ENCODE measurements around the gene UQCR11. TPM values are rescaled to one million over a fixed set of nuclear protein-coding genes. Genes with fewer than 3 reads are reported as not detected.

Gene UQCR11
- total and polyA plus RNA-seq, 2 experiments from 2014 or later, result 73.6 to 1,116 TPM

DNA sequence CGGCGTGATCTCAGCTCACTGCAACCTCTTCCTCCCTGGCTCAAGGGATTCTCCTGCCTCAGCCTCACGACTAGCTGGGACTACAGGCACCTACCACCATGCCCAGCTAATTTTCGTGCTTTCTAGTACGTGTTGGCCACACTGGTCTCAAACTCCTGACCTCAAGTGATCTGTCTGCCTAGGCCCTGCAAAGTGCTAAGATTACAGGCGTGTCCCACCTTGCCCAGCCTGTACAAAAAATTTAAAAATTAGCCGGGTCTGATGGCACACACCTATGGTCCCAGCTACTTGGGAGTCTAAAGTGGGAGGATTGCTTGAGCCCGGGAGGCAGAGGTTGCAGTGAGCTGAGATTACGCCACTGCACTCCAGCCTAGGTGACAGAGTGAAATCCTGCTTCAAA lies 32.5 kb downstream of the UQCR11 start:
- peaks cover 5% of the 10 kb centered on the region for H3K36me3 ChIP-seq
- no peak for DNase-seq (ENCODE audit: low read depth in 1 of 2, low spot score in 1 of 2)
- TF ChIP-seq CTCF (IDR thresholded peaks at IDR 0.05; ENCODE audit: low read depth, low read length), result no peak
- no peaks in the 10 kb centered on the region for H3K27me3 ChIP-seq
- no peak overlapping the region for H3K27ac ChIP-seq
- H3K4me3 ChIP-seq, result no peak overlapping the region
- no peaks in the 10 kb centered on the region for H3K4me1 ChIP-seq (ENCODE audit: low read depth)
- no peaks in the 10 kb centered on the region for H3K9me3 ChIP-seq (ENCODE audit: low read depth)

GRCh38 chr19:1571358-1571757 lies 33.9 kb downstream of the UQCR11 start:
- H3K27me3 ChIP-seq, result no peaks in the 10 kb centered on the region
- no peaks in the 10 kb centered on the region for H3K9me3 ChIP-seq (ENCODE audit: low read depth)
- H3K4me3 ChIP-seq, result no peak overlapping the region
- DNase-seq (ENCODE audit: low read depth in 1 of 2, low spot score in 1 of 2), result no peak
- H3K36me3 ChIP-seq, result no peaks in the 10 kb centered on the region
- TF ChIP-seq CTCF (IDR thresholded peaks at IDR 0.05; ENCODE audit: low read depth, low read length), result no peak
- no peaks in the 10 kb centered on the region for H3K4me1 ChIP-seq (ENCODE audit: low read depth)
- H3K27ac ChIP-seq, result no peak overlapping the region

DNA sequence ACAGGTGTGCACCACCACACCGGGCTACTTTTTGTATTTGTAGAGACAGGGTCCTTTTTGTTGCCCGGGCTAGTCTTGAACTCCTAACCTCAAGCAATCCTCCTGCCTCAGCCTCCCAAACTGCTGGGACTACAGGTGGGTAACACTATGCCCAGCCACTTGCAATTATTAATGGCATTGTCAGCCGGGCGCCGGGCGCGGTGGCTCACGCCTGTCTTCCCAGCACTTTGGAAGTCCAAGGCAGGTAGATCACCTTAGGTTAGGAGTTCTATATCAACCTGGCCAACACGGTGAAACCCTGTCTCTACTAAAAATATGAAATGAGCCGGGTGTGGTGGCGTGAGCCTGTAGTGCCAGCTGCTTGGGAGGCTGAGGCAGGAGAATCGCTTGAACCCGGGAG lies 34.4 kb downstream of the UQCR11 start:
- Histone ChIP-seq H3K4me3 (no peak overlapping the region), H3K4me1 (ENCODE audit: low read depth) (peaks cover 3% of the 10 kb centered on the region), H3K9me3 (ENCODE audit: low read depth) (no peaks in the 10 kb centered on the region), H3K27ac (no peak overlapping the region), H3K36me3 (no peaks in the 10 kb centered on the region), H3K27me3 (no peaks in the 10 kb centered on the region)
- no peak for TF ChIP-seq CTCF (IDR thresholded peaks at IDR 0.05; ENCODE audit: low read depth, low read length)
- no peak for DNase-seq (ENCODE audit: low read depth in 1 of 2, low spot score in 1 of 2)

- no peak for TF ChIP-seq CTCF (IDR thresholded peaks at IDR 0.05; ENCODE audit: low read depth, low read length)
- H3K9me3 ChIP-seq (ENCODE audit: low read depth), result no peaks in the 10 kb centered on the region
- H3K36me3 ChIP-seq, result no peaks in the 10 kb centered on the region
- peaks cover 4% of the 10 kb centered on the region for H3K4me1 ChIP-seq (ENCODE audit: low read depth)
- no peaks in the 10 kb centered on the region for H3K27me3 ChIP-seq
- H3K27ac ChIP-seq, result no peak overlapping the region
- no peak for DNase-seq (ENCODE audit: low read depth in 1 of 2, low spot score in 1 of 2)
- no peak overlapping the region for H3K4me3 ChIP-seq
Measured at GRCh38 chr19:1569997-1570396, 35.3 kb downstream of the UQCR11 start.

GRCh38 chr19:1568320-1569019 lies 36.8 kb downstream of the UQCR11 start, which contains the start of gene MEX3D:
Gene MEX3D (minus strand): TSS chr19:1568325. CDS start chr19:1568058, 267 bp downstream.
- Histone ChIP-seq H3K36me3 (no peaks in the 10 kb centered on the region), H3K4me1 (ENCODE audit: low read depth) (peaks cover 4% of the 10 kb centered on the region), H3K4me3 (peak within 1 kb of the TSS; percentile 95), H3K9me3 (ENCODE audit: low read depth) (no peaks in the 10 kb centered on the region), H3K27ac (peak within 1 kb of the TSS; percentile 98), H3K27me3 (no peaks in the 10 kb centered on the region)
- DNase-seq (ENCODE audit: low read depth in 1 of 2, low spot score in 1 of 2), result peak; percentile 79 to 89
- TF ChIP-seq CTCF (IDR thresholded peaks at IDR 0.05; ENCODE audit: low read depth, low read length), result no peak
